GM18511 (cell line): ENCODE data around the gene GUF1.
"Not testable (repeated sequence)": the region's sequence is repeated elsewhere in the genome, so short reads cannot be mapped to it uniquely, and the experiment has no call there.

Experiments used
- ATAC-seq: cut with Tn5 transposase; IDR thresholded peaks from one replicate; pipeline ENCODE4 v1.9.1; 2021; ENCODE audit warnings: mild to moderate bottlenecking, moderate library complexity; ENCODE audit not compliant: unreplicated experiment

Gene GUF1

DNA sequence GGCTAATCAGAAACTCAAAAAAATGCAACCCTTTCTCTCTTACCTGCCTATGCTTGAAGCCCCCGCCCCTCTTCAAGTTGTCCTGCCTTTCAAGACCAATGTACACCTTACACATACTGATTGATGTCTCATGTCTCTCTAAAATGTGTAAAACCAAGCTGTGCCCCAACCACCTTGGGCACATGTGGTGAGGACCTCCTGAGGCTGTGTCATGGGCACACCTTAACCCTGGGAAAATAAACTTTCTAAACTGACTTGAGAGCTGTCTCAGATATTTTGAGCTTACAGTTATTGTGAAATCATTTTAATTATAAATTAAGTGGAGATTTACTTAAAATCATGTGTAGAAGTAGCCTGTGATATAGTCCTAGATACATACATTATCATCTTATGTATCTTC is 22.2 kb downstream of the GUF1 start:
- no peak for ATAC-seq

DNA sequence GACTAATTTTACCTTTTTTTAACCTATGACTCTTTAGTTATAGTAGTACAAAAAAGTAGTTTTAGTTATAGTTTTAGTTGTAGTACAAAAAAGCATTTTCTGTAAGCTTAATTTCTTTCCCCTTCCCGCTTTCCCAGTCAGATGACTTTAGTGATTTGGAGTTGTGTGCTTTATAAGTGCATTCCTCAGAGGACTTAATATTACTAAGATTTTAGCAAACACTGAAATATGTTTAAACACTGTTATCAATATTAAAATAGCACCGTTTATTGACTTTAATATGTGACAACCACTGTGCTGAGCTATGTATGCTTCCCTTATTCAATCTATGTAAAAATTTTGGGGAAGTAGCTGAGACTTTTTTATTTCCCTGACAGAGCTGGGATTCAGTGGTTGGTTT is 22.8 kb downstream of the GUF1 start:
- no peak for ATAC-seq

- no peak for ATAC-seq
These were observed 26.5 kb downstream of the GUF1 start for GRCh38 chr4:44704673-44705072.

GRCh38 chr4:44713125-44713524 is 34.9 kb downstream of the GUF1 start:
- ATAC-seq, result no peak

DNA sequence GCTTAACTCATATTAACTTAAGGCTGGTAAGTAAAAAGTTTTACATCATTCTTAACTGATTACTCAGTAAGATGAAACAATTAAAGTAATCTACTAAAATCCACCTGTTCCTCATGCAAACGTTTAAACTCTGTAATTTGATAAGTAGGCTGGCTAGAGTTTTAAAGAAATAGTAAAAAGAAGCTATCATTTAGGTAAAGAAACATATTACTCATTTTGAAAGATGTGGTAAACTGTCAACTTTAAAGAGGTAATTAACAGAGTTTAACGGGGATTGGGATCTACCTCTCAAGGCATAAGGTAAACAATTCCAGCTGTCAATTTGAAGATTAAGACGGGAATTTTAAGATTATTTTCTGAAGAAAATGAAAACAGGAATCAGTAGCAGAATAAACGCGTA is 38.4 kb downstream of the GUF1 start:
- no peak for ATAC-seq

DNA sequence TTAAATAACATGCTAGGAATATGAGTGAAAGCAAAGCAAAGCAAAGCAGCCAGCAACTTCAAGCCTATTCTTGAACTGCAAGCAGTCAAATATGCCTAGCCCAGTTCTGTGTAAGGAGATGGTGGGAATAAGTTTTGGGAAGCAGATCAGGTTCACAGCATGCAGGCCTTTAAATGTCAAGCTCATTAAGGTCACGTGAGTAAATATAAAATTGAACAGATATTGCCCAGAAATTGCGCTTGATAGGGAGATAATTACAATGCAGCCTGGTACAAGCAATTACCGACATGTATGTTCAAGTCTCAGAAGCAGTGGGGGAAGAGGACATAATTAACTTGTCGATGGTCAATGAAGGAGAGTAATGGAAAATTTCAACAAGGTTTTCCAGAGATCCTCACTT is 42.2 kb downstream of the GUF1 start:
- ATAC-seq, result no peak

DNA sequence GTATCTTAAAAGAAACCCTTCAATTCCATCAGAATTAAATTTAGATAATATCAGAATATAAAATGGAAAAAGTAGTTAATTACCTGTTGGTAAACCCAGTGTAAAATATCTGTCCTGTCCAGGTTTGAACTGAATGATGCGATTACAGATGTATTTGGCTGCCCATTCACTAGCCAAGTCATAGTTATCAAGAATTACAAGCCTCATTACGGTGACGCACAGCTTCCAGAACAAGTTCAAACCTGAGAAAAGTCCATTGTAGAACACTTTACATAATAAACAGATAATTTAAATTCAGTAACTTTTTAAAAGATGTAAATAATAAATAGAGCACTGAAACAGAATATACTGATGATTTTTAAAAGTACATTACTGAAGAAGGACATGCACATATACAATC is 43.8 kb downstream of the GUF1 start:
- no peak for ATAC-seq

DNA sequence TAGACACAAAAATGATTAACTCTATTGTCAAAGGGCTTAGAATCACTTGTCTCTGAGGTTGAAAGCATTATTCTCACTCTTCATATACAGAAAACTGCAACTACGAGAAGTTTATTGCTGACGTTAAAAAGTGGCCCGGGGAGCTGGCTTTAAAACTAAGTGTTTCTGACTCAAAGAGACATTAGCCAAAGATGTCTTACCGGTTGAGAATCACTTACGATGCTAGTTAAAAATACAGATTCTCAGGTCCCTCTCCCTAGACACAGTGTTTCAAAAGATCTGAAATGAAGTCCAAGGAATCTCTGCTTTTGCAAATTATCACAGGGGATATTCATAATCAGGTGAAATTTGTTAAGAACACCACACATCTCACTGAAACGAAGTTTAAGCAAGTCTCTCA is 46.9 kb downstream of the GUF1 start:
- ATAC-seq, result no peak

- ATAC-seq, result no peak
These were observed 47.5 kb downstream of the GUF1 start for GRCh38 chr4:44725726-44726037.

- peak; percentile 94 for ATAC-seq
These were observed 48.0 kb downstream of the GUF1 start, which contains the start of gene GNPDA2 for GRCh38 chr4:44726038-44726871. Gene GNPDA2 (minus strand): TSS chr4:44726556. CDS start chr4:44722207, 4,349 bp downstream.

DNA sequence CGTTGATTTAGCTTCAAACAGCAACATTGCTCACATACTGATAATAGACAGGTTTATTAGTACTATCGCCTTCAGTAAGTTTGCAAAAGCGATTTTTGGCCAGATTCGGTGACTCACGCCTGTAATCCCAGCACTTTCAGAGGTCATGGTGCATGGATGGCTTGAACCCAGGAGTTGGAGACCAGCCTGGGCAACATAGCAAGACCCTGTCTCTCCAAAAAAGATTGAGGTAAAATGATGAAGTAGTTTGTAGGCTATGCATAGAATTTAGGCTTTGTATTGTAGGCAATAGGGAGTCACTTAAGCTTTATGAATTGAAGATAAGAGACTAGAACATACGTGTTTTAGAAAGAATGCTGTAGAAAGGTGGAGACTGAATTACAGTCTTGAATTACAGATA is 49.3 kb downstream of the GUF1 start:
- ATAC-seq, result no peak

- not testable (repeated sequence) for ATAC-seq
These were observed 50.5 kb downstream of the GUF1 start for GRCh38 chr4:44728694-44729093.

DNA sequence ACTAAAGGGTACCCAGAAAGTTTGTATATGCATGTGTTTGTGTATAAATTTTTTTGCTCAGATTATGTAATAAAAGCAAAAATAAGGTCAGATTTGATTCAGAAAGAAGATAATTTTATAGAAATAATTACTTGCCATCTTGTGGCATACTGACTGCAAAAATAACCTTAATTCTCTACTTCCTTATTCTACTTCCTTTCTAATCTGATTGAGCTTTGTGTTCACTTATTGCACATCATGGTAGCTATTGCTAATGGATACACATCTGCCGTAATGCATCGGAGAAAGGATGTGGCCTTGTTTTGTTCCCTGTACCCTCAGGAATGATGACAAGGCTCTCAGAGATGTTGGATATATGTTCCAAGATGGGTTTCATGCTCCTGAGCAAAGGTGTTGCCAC is 58.7 kb downstream of the GUF1 start:
- no peak for ATAC-seq

- ATAC-seq, result no peak
These were observed 60.4 kb downstream of the GUF1 start for GRCh38 chr4:44738615-44739014.

- ATAC-seq, result no peak
These were observed 62.0 kb downstream of the GUF1 start for GRCh38 chr4:44740201-44740600.
